DMS53 treated with DMSO at 0.1 percent for 48 hours (cell line): Measurements from ENCODE around the gene C19orf44.
"Not testable (repeated sequence)": the region's sequence is repeated elsewhere in the genome, so short reads cannot be mapped to it uniquely, and the experiment has no call there.

Experiments
- DNase-seq: peaks from one replicate; lab custom pipeline; 2025; ENCODE audit not compliant: unreplicated experiment; lab: John Stamatoyannopoulos, UW

Gene C19orf44

DNA sequence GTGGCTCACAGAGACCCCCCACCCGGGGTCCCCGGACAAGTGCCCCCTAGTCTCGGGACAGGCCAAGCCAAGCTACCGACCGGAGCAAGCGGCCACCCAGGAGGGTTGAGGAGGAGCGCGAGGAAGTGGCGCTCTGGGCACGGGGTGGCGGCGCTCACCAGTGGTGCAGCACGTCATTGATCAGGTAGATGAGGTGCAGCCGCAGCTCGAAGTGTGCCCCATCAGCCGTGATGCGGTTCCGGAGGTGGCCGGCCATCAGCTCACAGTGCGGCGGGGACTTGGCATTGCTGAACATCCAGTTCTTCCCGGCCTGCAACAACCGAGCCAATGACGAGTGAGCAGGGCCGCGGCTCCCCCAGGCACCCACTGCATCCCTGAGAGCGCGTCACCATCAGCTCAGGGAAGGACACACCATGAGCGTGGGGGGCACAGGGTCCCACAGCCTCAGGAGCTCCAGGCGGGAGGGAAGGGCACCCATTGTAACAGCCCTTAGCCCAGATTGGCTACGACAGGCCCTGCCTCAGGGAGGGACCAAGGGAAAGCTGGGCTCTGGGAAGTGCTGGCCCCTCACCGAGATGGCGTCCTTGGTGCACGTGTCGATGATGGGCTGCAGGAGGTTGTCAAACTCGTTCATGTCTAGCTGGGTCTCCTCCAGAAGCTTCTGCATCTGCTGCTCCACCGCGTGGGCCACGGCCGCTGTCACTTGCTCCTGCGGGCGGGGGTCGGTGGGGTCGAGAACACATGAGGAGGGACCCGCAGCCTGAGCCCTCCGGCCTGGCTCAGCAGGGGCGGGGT lies 36.4 kb downstream of the C19orf44 start:
- no peak for DNase-seq

- no peak for DNase-seq
Measured at GRCh38 chr19:16535381-16535780, 39.2 kb downstream of the C19orf44 start.

DNA sequence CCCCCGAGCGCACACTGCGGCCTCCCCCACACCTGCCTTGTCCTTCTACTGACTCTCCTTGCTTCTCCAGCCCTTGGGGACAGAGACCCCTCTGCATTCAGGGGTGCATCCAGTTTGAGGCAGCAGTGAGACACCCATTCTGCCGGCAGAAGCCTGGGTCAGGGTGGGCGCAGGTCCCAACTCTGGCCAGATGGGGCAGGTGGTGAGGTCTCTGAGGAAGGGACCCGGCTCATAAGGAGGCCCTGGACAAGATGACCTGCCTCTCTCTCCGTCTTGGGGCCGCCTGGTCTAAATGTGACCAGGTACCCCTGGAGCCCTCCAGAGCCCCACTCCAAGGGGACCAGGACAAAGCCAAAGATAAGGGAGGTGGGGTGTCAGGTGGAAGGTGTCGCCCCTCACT lies 39.9 kb downstream of the C19orf44 start:
- no peak for DNase-seq

GRCh38 chr19:16537111-16537510 lies 40.9 kb downstream of the C19orf44 start:
- DNase-seq, result no peak

DNA sequence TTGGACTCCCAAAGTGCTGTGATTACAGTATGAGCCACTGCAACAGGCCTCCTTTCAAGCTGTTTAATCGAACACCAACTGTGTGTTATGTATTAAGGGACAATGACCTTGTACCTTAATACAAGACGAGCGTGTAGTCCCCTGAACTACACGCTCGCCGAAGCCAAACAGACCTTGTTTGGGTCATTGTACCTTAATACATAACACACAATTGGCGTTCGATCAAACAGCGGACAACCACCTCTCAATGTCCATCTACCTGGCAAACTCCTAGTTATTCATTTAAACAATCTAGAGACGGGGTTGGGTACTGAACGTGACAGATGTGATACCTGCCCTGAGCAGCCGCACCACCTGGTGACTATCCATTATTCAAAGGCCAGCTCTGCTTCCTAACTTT lies 44.8 kb downstream of the C19orf44 start:
- DNase-seq, result no peak

DNA sequence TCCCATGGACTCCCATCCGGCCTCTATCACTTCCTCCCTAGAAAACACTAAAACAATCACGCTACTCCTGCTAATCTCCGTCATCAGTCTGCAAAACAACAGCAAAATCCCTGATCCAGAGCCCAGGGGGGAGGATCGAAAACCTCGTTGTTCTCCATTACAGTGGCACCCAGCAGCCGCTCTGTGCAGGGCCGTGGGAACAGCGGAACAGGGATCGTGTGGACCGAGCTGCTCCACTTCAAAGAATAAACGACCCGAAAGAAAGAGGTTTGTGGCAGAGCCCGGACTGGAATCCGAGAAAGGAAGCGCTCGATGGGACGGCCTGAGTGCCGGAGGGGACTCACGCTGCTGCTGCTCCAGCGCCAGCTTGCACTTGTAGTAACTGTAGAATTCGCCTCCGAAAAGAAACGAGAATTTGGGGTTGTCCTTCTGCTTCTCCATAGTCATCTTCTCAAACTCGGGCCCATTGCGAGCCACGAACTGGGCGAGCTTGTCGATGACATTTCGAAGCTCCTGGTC lies 45.4 kb downstream of the C19orf44 start:
- no peak for DNase-seq

GRCh38 chr19:16542045-16542909 lies 46.1 kb downstream of the C19orf44 start, which contains the start of gene CHERP:
Gene CHERP, minus strand, starts transcription at chr19:16542437. Its CDS starts 59 bp downstream, at chr19:16542378.
- DNase-seq, result peak; percentile 78

DNA sequence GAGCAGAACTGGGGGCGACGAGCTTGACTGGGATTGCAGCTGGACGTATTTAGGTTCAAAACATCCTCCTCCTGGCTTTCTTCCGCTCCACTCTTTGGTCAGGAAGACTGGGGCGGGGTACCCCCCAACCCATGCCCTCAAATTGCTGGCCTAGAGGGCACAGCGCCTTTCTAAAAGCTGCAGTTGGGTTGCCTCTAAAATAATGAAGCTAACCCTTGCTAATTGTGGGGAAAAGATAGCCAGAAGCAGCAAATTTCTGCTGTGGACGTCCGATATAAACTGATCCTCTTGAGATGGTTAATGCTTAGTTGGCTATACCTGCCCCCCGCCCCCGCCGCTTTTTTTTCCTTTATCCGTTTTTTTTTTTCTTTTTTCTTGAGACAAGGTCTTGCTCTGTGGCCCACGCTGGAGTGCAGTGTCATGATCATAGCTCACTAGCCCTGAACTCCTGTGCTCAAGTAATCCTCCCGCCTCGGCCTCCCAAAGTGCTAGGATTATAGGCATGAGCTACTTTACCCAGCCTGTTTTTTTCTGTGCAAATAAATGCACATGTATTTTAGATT lies 46.8 kb downstream of the C19orf44 start:
- DNase-seq, result no peak

GRCh38 chr19:16543734-16544133 lies 47.5 kb downstream of the C19orf44 start:
- not testable (repeated sequence) for DNase-seq

DNA sequence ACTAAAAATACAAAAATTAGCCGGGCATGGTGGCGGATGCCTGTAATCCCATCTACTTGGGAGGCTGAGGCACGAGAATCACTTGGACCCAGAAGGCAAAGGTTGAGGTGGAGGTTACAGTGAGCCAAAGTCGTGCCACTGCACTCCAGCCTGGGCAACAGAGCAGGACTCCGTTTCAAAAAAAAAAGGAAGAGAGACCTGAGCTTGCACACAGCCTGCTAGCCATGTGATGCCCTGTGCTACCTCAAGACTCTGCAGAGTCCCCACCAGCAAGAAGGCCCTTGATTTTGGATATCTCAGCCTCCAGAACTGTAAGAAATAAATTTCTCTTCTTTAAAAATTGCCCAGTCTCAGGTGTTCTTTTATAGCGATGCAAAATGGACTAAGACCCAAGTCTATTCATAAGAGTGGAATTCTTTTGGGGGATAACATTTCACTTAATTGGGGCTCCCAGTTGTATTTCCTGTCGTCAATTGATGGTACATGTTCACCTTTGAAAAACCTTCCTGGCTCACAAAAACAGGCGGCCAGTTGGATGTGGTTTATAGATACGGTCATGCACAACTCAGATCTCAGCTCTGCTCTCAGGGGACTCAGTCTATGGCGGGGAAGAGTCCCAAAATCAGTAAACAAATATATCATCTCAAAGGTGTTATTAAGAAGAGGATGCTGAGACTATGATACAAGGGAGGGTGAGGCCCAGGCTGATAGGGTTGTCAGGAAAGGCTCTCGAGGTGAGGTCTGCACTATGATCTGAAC lies 48.5 kb downstream of the C19orf44 start:
- DNase-seq, result no peak

GRCh38 chr19:16548956-16549355 lies 52.8 kb downstream of the C19orf44 start:
- DNase-seq, result no peak

DNA sequence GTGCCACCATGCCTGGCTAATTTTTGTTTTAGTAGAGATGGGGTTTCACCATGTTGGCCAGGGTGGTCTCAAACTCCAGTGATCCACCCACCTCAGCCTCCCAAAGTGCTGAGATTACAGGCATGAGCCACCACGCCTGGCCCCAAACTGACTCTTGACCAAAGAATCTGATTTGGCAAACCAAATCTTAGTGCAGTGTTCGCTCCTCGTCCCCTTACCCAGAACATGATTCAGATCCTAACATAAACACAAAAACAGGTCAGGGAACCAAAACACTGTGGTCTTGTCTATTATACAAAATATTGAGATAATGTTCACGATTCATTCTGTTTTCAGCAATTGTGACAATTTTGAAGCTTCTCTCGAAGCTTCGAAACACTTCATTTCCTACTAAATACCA lies 55.7 kb downstream of the C19orf44 start:
- not testable (repeated sequence) for DNase-seq

DNA sequence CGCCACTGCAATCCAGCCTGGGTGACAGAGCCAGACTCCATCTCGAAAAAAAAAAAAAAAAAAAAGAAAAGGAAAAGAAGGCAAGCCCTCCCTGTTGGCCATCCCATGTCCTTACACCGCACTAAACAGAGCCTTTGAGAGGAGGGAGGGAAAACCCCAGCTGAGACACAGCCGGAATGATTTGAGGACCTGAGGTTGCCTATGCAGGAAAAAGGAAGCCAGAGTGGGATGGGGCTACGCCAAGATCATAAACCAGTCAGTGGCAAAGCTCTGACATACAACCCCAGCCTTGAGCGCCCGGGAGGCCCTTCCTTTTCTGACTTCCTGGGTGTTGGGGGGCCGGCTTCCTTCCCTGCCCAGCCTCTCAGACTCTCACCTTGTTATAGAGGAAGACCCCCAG lies 58.6 kb downstream of the C19orf44 start:
- DNase-seq, result no peak

DNA sequence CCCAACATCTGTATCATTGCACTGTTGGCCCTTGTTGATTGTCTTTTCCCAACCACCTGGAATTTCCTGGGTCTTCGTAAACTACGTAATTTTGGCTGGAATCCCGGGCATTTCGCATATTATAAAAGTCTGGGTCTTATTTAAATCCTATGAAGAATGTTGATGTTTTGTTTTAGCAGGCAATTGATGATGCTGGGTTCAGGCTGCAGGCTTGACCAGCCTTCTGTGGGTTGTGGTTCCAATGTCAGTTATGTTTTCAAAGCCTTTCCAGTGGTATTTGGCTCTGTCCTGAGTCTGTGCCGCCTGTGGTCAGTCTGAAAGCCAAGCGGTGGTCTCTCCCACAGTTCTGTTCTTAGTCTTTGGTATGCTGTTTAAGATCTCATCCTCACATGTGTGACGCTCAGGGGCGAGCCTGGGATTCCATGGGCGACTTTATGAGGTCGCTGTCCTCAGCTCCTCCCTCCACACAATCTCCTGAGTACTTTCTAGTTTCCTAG lies 63.6 kb downstream of the C19orf44 start:
- no peak for DNase-seq

GRCh38 chr19:16561382-16561781 lies 65.2 kb downstream of the C19orf44 start:
- no peak for DNase-seq

DNA sequence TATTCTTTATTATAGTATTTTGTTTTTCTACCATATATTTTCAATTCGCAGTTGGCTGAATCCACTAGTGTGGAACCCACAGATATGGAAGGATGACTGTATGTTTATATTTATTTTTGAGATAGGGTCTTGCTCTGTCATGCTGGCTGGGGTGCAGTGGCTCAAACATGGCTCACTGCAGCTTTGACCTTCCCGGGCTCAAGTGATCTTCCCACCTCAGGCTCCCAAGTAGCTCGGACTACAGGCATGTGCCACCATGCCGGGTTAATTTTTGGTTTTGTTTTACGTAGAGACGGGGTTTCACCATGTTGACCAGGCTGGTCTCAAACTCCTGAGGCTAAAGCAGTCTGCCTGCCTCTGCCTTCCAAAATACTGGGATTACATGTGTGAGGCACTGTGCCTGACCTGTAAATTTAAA lies 66.4 kb downstream of the C19orf44 start:
- no peak for DNase-seq

GRCh38 chr19:16564842-16565241 lies 68.6 kb downstream of the C19orf44 start:
- DNase-seq, result no peak

GRCh38 chr19:16566161-16566560 lies 70.0 kb downstream of the C19orf44 start:
- no peak for DNase-seq

DNA sequence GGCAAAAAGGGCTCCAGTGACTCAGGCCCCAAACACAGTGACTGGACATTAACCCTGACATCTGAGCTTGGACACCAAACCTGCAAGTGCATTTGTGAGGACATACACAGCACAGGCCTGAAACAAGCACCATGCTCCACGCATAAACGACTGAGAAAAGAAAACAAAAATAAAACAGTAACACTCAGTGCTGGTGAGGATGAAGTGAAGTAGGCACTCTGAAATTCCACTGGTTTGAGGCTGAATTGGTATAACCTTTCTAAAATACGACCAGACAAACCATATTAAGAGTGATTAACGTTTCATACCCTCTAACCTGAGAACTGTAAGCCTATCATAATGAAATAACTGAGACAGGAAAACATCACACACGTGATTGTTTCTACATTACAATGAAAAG lies 70.5 kb downstream of the C19orf44 start:
- DNase-seq, result no peak

GRCh38 chr19:16569609-16570320 lies 73.6 kb downstream of the C19orf44 start:
- DNase-seq, result no peak
